Suprapubic skin (tissue), 3 donors: ENCODE results near the gene EIPR1.

Experiments used
- CTCF ChIP-seq, 2 donors: fragments of 200-600 bp in 1 of 2; fragments of 450-650 bp in 1 of 2; sonication (generic) in 1 of 2; IDR thresholded peaks; one replicate each; pipeline ENCODE4 v1.5.1; 2016 to 2019; ENCODE audit warnings: antibody characterized with exemption in 2 of 2, mild to moderate bottlenecking in 1 of 2, moderate library complexity in 1 of 2
- POLR2A ChIP-seq, 2 donors: fragments of 450-650 bp; IDR thresholded peaks; one replicate each; pipeline ENCODE4 v1.6.1; 2017; ENCODE audit warnings: antibody characterized with exemption in 2 of 2, mild to moderate bottlenecking in 2 of 2, moderate library complexity in 2 of 2

DNA sequence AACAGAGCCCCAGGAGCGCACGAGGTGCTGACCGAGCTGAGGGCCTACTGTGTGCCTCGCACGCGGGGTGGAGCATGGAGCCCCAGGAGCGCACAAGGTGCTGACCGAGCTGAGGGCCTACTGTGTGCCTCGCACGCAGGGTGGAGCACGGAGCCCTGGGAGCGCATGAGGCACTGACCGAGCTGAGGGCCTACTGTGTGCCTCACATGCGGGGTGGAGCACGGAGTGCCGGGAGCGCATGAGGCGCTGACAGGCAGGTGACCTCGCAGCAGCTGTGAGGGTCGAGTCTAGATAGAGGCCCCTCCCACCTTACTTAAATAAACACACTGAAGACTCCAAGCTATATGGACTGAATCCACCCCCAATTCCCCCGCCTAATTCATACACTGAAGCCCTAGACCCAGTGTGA, 60.3 kb downstream of the EIPR1 start:
- no peak for TF ChIP-seq CTCF (IDR thresholded peaks at IDR 0.05)
- TF ChIP-seq POLR2A (IDR thresholded peaks at IDR 0.05) = no peak
